Hematopoietic multipotent progenitor cell treated with erythropoietin and hydrocortisone succinate and interleukin-3 and kit ligand, for 6 days (in vitro differentiated cells): ENCODE data around the gene OR1S1.
A peak's percentile ranks its signal among the peaks of the same experiment; 100 is the strongest.
"Not testable (repeated sequence)": the region's sequence is repeated elsewhere in the genome, so short reads cannot be mapped to it uniquely, and the experiment has no call there.

Experiments used
- DNase-seq: peaks from one replicate; pipeline ENCODE4 v3.0.0-alpha.2; 2015

Gene OR1S1

DNA sequence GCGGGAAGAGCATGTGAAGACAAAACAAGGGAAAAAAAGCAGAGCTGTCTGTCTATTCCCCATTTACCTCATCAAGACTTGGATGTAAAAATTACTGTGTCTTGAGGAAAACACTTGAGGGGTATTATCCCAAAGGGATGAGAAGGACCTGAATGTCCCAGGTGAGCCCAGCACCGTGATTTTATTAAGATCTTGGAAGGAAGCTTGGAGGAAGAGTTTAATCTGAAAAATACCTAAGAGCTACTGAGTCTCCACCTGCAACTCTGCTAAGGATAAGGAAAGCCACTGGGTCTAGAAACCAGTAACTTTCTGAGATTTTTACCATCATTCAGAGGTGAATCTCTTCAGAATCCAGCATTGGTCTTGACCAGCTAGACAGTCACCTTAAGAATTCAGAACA is at the start of gene OR1S1:
OR1S1 (plus strand) TSS at position 301 of the 400 bp plus-strand sequence.
- DNase-seq = not testable (repeated sequence)

DNA sequence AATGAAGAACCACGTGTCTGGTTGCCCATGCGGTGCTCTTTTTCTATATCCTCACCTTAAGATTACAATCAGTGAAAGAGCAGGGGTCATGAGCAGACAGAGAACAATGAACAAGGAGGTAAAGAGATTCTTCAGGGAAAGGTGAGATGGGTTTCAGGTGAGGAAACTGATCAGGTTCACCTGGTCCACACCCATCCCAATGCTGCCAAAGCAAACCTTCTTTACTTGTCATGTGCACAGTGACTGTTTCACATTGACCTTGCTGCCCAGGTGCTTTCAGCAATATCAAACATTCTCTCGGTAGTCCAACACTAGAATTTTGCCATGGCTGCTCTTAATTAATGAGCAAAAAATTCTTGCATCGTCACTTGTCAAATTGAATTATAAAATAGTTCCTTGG is 48.1 kb upstream of the OR1S1 start:
- DNase-seq = no peak

DNA sequence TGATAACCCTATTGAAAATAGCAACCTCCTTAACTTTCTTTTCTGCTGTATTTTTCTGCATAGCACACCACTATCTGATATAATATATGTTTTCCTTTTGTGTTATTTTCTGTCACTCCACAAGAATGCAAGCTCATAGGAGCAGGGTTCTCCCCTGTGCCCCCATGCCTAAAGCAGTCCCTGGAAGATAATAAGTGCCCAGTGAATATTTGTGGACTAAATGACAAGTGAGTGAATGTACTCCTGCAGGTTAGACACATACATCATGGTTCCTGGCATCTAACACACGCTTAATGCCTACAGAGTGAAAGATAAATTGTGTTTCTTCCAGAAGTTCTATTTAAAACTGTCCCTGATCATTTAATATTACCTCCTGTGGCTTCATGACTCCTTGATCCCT is 47.5 kb upstream of the OR1S1 start:
- no peak for DNase-seq

DNA sequence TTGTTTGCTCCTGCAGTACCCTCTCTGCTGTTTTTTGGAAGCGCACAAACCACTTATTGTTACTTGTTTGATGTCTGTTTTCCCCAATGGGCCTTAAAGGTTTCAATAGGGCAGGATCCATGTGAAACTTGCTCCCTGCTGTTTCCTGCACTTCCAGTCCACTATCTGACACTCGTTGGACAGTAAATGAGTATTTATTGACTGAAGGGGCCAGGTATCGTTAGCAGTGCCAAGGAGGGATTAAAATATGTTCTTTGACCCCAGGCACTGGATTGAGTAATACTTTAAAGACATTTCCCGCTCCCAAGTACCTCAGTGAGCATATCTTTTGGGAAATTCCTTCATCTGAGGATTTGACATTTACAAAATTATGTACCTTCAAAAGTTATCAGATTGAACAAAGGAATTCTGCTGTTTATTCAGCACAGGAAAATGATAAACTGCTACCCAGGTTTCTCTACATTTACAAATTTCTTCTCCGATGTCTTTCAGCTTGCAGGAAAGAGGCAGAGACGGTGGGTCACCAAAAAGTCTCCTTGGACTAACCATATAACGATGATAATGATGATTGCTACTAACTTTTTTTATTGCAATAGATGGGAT is 46.9 kb upstream of the OR1S1 start:
- DNase-seq = no peak

DNA sequence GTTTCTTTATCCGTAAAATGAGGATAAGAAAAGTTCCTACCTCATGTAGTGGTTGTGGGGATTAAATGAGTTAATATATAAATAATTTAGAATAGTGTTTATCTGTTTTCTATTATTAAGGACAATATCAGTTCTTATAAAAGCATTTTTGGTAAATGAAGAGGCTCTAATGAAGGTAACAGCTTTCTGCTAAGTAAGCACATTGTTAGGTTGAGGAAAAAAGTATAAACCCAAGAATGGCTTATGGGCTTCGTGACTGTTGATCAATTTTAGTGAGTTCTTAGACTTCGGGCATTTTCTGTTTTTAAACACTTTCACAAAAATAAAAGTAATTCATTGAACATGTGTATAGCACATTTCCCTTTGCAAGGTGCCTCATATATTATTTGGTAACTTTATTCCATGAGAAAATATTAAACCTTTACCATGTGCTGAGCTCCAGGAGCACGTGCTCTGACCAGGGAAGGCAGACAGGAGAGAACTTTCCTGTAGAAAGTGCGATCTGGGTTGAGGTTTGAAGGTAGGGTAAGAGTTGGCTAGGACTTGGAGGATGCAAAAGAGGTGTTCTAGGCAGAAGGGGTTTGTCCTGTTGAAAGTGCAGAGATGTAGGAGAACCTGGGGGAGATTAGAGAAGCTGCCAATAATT is 35.0 kb upstream of the OR1S1 start:
- DNase-seq = no peak

GRCh38 chr11:58178444-58178843 is 34.1 kb upstream of the OR1S1 start:
- no peak for DNase-seq

- DNase-seq = peak; percentile 2
Measured at GRCh38 chr11:58179648-58180047, 32.9 kb upstream of the OR1S1 start.

DNA sequence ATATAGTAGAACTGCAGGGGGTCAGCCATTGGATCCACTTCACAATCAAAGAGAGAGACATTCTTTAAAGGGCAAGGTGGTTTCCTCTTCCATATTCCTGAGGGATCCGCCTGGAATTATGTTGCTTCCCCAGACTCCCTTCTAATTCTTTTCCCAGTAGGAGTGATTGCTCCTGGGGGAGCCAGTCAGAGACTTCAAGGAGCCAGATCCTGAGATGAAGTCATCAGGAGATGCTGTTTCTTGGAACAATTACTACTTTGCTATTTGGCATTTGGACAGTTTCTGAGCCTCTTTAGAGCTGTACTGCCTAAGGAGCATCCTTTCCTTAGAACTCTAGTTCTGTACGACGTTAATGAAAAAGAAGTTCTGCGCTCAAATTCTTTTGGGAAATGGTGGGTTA is 25.6 kb upstream of the OR1S1 start:
- no peak for DNase-seq

DNA sequence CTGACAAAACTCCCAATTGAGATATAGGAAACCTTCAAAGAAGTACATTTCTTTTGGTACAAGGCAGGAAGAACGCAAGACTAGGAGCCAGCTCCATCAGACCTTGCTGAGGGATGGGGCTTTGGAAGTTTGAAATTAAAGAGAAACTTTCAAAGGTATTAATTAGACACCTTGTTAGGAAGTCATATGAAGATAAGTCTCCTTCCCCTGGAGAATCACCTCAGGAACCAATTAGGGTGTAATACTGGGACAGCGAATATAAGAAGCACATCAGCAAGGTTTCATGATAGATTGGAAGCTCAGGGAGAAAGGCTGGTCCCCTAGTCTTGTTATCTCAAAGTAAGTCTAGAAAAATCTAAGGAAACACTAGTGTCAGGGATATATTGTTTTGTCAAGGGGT is 23.8 kb upstream of the OR1S1 start, which contains the start of gene OR9Q2:
OR9Q2 (plus strand) TSS at position 301 of the 400 bp plus-strand sequence. CDS start 1,421 bp downstream, outside the sequence.
- DNase-seq = no peak

- DNase-seq = no peak
Measured at GRCh38 chr11:58192229-58192628, 20.3 kb upstream of the OR1S1 start.

DNA sequence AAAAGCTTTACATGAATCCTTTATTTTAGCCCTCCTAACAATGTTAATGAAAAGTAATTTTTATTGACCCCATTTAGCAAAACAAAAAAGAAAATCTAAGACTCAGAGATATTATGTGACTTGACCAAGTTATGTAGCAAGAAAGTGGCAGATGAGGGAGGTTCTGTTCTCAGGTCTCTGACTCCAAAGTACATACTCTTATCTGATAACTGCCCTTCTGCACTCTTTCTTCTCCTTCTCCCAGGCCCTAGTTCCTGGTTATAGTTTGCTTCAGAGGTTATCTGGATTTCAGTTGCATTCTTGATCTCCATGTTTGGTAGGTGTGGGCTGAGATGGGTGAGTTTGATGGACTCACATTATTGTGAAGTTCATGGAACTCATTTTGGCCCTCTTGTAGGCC is 19.1 kb upstream of the OR1S1 start:
- DNase-seq = no peak

DNA sequence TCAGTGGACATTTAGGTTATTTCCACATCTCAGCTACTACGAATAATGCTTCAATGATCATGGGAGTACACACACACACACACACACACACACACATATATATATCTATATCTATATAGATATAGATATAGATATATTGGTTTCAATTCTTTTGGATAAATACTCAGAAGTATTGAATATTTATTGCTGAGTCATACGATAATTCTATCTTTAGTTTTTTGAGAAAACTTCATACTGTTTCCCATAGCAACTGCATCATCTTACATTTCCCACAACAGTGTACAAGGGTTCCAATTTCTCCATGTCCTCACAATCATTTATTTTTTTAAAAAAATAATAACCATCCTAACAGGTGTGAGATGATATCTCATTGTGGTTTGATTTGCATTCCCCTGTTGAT is 16.6 kb upstream of the OR1S1 start:
- no peak for DNase-seq

DNA sequence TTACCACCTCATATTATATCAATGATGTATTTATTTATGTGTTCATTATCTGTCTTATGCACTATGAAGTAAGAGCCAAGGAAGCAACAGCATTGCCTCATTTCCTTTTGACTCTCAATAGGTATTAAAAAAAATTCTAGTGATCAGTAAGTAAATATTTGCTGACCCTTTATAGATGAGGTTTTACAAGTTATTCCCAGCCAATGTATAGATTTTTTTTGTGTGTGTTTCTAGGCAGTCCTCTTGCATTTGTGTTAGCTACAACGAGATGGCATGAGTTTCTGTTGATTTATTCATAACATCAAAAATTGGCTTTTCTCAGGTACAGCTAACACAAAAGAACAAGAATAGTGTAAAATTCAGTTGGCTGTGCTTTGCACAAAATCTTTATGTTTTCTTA is 13.2 kb upstream of the OR1S1 start:
- DNase-seq = no peak

GRCh38 chr11:58204042-58204441 is 8.5 kb upstream of the OR1S1 start, which contains the start of gene OR1S2:
OR1S2 (minus strand) TSS chr11:58204142; CDS start chr11:58204142, 0 bp downstream.
- DNase-seq = no peak

DNA sequence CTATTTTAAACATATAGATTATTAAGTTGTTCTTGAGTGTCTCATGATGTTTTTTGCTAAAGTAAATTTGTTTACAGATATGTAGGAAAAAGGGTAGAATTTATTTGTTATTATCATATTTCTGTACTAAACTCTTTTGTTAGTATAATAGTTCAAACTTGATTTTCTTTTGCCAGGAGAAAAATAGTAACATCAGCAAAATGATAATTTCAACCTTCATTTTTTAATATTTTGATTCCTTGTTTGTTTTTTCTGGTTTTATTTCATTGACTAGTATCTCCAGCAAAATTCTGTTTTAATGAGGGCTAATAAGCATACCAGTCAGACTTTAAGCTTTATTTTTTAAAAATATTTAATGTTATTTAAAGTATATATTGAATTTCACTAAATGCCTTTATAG is 4.0 kb downstream of the OR1S1 start:
- no peak for DNase-seq

GRCh38 chr11:58222721-58223120 is 10.2 kb downstream of the OR1S1 start:
- no peak for DNase-seq

GRCh38 chr11:58227956-58228615 is 15.6 kb downstream of the OR1S1 start:
- DNase-seq = no peak

GRCh38 chr11:58243954-58244353 is 31.4 kb downstream of the OR1S1 start:
- no peak for DNase-seq

DNA sequence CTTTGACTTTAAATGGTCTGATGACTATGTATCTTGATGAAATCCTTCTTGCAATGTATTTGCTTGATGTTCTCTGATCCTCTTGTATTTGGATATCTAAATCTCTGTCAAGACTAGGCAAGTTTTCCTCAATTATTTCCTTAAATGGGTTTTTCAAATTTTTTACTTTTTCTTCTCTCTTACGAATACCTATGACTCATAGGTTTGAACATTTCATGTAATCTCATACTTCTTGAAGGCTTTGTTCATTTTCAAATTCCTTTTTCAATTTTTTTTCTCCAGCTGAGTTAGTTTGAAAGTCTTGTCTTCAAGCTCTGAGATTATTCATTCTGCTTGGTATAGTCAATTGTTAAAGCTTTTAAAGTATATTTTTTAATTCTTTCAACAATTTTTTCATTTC is 42.4 kb downstream of the OR1S1 start:
- DNase-seq = no peak

DNA sequence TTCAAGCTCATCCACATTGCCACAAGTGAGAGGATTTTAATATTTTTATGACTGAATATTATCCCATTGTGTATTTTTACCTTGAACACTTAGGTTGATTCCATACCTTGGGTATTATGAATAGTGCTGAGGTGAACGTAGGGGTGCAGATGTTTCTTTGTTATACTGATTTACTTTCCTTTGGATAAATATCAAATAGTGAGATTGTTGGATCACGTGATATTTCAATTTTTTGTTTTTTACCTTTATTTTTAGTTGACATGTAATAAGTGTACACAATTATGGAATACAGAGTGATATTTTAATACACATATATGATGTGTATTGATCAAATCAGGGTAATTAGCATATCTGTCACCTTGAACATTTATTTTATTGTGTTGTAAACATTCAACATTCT is 47.5 kb downstream of the OR1S1 start:
- DNase-seq = no peak
